Duodenal mucosa (tissue), 2 donors: ENCODE measurements around the gene SNRPE.
"Not testable (repeated sequence)": the region's sequence is repeated elsewhere in the genome, so short reads cannot be mapped to it uniquely, and the experiment has no call there.

Experiments used
- H3K27ac ChIP-seq: one replicate; pipeline ENCODE4 v1.7.0; 2013; ENCODE audit warnings: low read depth, low read length
- H3K27me3 ChIP-seq, 2 donors: one replicate each; pipeline ENCODE4 v1.7.0; 2013; ENCODE audit warnings: low read length in 2 of 2, control low read depth in 1 of 2; ENCODE audit not compliant: insufficient read depth in 2 of 2, control insufficient read depth in 1 of 2
- H3K36me3 ChIP-seq, 2 donors: one replicate each; pipeline ENCODE4 v1.7.0; 2013; ENCODE audit warnings: low read length in 2 of 2, control low read depth in 1 of 2; ENCODE audit not compliant: insufficient read depth in 2 of 2, control insufficient read depth in 1 of 2
- H3K4me1 ChIP-seq, 2 donors: one replicate each; pipeline ENCODE4 v1.7.0; 2013; ENCODE audit warnings: low read length in 2 of 2, control low read depth in 1 of 2; ENCODE audit not compliant: insufficient read depth in 2 of 2, control insufficient read depth in 1 of 2
- H3K4me3 ChIP-seq, 2 donors: one replicate each; pipeline ENCODE4 v1.7.0; 2013; ENCODE audit warnings: low read length in 2 of 2, low read depth in 1 of 2
- H3K9ac ChIP-seq, 2 donors: one replicate each; pipeline ENCODE4 v1.7.0; 2013; ENCODE audit warnings: low read length in 2 of 2, low read depth in 1 of 2
- H3K9me3 ChIP-seq, 2 donors: one replicate each; pipeline ENCODE4 v1.7.0; 2013; ENCODE audit warnings: low read length in 2 of 2, control low read depth in 1 of 2; ENCODE audit not compliant: control insufficient read depth in 1 of 2

Gene SNRPE

DNA sequence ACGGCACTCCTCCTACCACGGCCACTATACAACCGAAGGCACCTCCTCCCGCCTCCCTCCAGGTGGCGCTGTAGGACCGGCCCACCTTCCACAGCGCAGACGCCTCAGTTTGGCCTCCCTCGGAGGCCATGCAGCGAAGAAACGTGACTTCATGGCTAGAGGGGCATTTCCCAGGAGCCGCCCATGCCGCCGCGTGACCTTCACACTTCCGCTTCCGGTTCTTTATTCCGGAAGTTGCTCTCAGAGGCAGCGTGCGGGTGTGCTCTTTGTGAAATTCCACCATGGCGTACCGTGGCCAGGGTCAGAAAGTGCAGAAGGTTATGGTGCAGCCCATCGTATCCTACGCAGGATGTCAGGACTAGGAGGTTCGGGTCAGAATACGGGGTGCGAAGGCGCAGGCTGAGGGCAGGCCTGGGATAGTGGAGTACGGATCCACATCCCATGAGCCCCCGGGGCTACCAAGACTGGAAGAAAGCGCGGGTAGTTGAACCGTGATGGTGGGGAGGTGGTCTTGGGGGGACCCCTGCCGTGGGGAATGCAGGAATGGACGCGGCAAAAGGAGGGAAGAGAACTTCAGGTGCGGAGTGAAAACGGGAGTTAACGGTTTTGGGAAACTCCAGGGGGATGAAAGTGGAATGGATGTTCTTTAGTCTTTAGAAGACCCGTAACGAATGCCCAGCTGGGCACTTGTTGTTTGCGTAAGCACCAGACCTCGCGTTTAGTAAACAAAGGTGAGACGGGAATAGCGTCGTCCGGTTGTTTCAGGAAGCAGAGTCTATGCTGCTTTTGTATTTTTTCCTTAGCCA, at the start of gene SNRPE:
TSS of gene SNRPE (plus strand) at position 221 of the 806 bp plus-strand sequence. CDS start at position 282, 61 bp downstream.
- Histone ChIP-seq H3K4me1 (peaks cover 15 to 21% of the 10 kb centered on the region in 2 donors), H3K27ac (peak within 1 kb of the TSS; percentile 86), H3K27me3 (no peaks in the 10 kb centered on the region), H3K9ac (peak within 1 kb of the TSS; percentile 76 to 84), H3K4me3 (peak within 1 kb of the TSS; percentile 94 to 100), H3K9me3 (no peaks in the 10 kb centered on the region), H3K36me3 (peaks cover 10 to 29% of the 10 kb centered on the region in 2 donors)

GRCh38 chr1:203813581-203814341, 47.6 kb upstream of the SNRPE start:
- Histone ChIP-seq H3K9me3 (no peaks in the 10 kb centered on the region), H3K27ac (no peak overlapping the region), H3K4me3 (no peak overlapping the region), H3K36me3 (peaks cover 8 to 41% of the 10 kb centered on the region in 2 donors), H3K9ac (no peak overlapping the region), H3K4me1 (no peaks in the 10 kb centered on the region), H3K27me3 (no peaks in the 10 kb centered on the region)

GRCh38 chr1:203818399-203818798, 43.0 kb upstream of the SNRPE start:
- Histone ChIP-seq H3K27me3 (no peaks in the 10 kb centered on the region), H3K27ac (no peak overlapping the region), H3K36me3 (peaks cover 20 to 74% of the 10 kb centered on the region in 2 donors), H3K4me3 (no peak overlapping the region), H3K4me1 (no peaks in the 10 kb centered on the region), H3K9ac (no peak overlapping the region), H3K9me3 (no peaks in the 10 kb centered on the region)

DNA sequence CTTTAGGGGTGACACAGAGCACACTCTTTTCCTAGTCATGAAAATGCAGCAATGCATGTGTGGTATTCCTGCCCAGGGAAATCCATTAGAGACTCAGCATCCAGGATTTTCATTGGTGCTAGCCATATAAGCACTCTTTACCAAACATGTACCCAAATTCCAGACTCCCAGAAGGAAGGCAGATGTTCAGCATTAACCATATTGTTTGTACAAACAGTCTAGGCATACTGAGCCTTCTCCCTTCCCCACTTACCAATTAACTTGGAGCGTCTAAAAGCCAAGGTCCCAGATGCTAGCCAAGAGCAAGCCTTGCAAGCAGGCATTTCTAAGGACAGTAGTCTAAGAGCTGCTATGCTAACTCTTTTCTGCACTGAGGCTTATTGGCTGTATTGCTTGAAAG, 38.1 kb upstream of the SNRPE start:
- Histone ChIP-seq H3K4me1 (peaks cover 6 to 7% of the 10 kb centered on the region in 2 donors), H3K9me3 (no peaks in the 10 kb centered on the region), H3K27me3 (no peaks in the 10 kb centered on the region), H3K4me3 (no peak overlapping the region), H3K36me3 (peaks cover 23 to 70% of the 10 kb centered on the region in 2 donors), H3K27ac (no peak overlapping the region), H3K9ac (no peak overlapping the region)

DNA sequence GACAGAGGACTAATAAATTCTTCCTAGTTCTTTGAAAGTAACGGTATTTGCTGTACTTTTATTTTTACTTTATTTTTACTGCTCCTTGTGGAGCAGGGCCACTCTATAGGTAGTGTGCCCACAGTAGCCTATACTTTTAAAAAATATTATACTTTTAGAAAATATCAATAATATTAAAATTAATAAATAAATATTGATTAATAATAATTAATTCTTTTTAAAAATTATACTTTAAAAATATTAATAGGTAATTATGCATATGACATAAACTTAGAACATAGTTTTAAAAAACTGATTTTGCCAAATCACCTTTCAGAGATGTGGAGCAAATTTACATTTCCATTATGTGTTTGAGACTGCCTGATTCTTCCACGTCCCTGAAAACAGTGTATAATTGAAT, 35.2 kb upstream of the SNRPE start:
- Histone ChIP-seq H3K27ac (no peak overlapping the region), H3K36me3 (peaks cover 44 to 64% of the 10 kb centered on the region in 2 donors), H3K4me1 (peaks cover 6 to 12% of the 10 kb centered on the region in 2 donors), H3K4me3 (no peak overlapping the region), H3K9ac (no peak overlapping the region), H3K27me3 (no peaks in the 10 kb centered on the region), H3K9me3 (no peaks in the 10 kb centered on the region)

- Histone ChIP-seq H3K4me3 (no peak overlapping the region), H3K27me3 (no peaks in the 10 kb centered on the region), H3K9ac (no peak overlapping the region), H3K4me1 (peaks cover 6 to 12% of the 10 kb centered on the region in 2 donors), H3K36me3 (peaks cover 43 to 67% of the 10 kb centered on the region in 2 donors), H3K27ac (no peak overlapping the region), H3K9me3 (no peaks in the 10 kb centered on the region)
Observed at GRCh38 chr1:203828002-203828401, 33.4 kb upstream of the SNRPE start.

GRCh38 chr1:203828503-203828902, 32.9 kb upstream of the SNRPE start:
- no peaks in the 10 kb centered on the region for H3K27me3 ChIP-seq
- H3K9ac ChIP-seq: no peak overlapping the region
- no peak overlapping the region for H3K27ac ChIP-seq
- H3K4me3 ChIP-seq: no peak overlapping the region
- H3K4me1 ChIP-seq: peaks cover 6 to 12% of the 10 kb centered on the region in 2 donors
- peaks cover 38 to 62% of the 10 kb centered on the region in 2 donors for H3K36me3 ChIP-seq
- H3K9me3 ChIP-seq: no peaks in the 10 kb centered on the region

DNA sequence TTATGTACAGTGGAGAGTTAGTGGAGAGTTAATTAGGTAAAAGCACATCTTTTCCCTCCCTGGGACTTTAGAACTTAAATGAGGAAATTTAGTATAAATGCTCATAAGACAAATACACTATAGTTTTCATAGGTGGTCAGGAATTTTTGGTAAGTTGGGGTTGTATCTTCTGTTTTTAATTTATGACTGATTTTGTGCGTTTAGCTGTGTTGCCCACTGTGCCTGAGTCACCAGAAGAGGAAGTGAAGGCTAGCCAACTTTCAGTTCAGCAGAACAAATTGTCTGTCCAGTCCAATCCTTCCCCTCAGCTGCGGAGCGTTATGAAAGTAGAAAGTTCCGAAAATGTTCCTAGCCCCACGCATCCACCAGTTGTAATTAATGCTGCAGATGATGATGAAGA, 32.2 kb upstream of the SNRPE start:
- peaks cover 35 to 64% of the 10 kb centered on the region in 2 donors for H3K36me3 ChIP-seq
- not testable (repeated sequence) for H3K9ac ChIP-seq, H3K27ac ChIP-seq, H3K27me3 ChIP-seq, H3K4me3 ChIP-seq, H3K9me3 ChIP-seq
- peaks cover 6 to 12% of the 10 kb centered on the region in 2 donors for H3K4me1 ChIP-seq

GRCh38 chr1:203835476-203835875, 25.9 kb upstream of the SNRPE start:
- Histone ChIP-seq H3K36me3 (peaks cover 38 to 75% of the 10 kb centered on the region in 2 donors), H3K4me3 (no peak overlapping the region)

DNA sequence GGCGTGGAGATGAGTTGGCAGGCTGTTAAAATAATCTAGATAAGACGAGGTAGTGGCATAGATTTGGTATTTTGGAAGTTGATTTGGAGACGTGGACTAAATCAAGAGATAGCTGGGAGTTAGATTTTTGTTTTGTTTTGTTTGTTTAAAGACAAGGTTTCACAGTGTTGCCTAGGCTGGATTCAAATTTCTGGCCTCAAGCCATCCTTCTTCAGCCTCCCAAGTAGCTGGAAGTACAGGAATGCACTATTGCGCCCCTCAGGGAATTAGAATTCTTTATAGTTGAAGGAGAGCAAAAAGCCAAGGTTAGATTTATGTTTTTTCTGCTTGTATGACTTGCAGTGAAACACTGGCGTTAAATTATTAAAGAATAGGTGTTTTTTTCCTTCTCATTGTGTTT, 22.3 kb upstream of the SNRPE start:
- H3K4me3 ChIP-seq: no peak overlapping the region
- no peaks in the 10 kb centered on the region for H3K9me3 ChIP-seq
- H3K9ac ChIP-seq: no peak overlapping the region
- H3K27me3 ChIP-seq: no peaks in the 10 kb centered on the region
- peaks cover 29 to 74% of the 10 kb centered on the region in 2 donors for H3K36me3 ChIP-seq
- no peaks in the 10 kb centered on the region for H3K4me1 ChIP-seq
- H3K27ac ChIP-seq: no peak overlapping the region

More at GRCh38 chr1:203835476-203835875, 25.9 kb upstream of the SNRPE start:
- no peak overlapping the region for H3K9ac ChIP-seq
- no peaks in the 10 kb centered on the region for H3K4me1 ChIP-seq
- no peak overlapping the region for H3K27ac ChIP-seq
- H3K9me3 ChIP-seq: no peaks in the 10 kb centered on the region
- H3K27me3 ChIP-seq: no peaks in the 10 kb centered on the region
